NCI-H1694 (cell line): Measurements from ENCODE around the gene TRIO.

ENCODE experiments used
- DNase-seq: peaks from one replicate; lab custom pipeline; 2025; lab: John Stamatoyannopoulos, UW

TRIO gene

DNA sequence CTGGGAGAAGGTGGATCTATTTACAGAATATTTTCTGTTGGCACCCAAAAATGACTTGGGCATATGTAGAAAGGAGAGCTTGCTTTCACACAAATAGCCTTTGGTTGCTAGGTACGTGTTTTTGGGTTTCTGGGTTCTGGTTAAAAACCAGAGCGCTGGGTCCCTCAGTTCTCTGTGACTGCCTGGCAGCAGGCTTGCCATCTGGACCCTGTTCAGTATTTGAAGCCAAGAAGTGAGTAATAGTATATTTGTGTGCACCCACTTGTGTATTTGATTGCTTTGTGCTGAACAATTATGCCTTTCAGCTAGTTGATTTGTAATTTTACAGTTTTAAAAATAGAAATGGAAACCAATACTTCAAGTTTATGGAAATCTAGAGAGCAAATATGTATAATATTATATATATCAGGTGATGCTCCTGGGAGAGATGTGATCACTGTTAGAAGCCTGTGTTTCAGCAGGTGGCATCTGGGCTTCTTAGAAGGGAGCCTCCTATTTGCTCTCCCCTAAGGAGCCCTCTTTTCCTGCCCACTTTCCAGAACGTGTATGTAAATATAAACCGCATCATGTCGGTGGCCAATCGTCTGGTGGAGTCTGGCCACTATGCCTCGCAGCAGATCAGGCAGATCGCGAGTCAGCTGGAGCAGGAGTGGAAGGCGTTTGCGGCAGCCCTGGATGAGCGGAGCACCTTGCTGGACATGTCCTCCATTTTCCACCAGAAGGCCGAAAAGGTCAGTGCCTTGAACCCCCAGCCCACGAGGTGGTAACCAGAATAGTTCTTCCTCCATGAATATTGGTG lies 153.6 kb downstream of the TRIO start:
- peak; percentile 87 for DNase-seq

DNA sequence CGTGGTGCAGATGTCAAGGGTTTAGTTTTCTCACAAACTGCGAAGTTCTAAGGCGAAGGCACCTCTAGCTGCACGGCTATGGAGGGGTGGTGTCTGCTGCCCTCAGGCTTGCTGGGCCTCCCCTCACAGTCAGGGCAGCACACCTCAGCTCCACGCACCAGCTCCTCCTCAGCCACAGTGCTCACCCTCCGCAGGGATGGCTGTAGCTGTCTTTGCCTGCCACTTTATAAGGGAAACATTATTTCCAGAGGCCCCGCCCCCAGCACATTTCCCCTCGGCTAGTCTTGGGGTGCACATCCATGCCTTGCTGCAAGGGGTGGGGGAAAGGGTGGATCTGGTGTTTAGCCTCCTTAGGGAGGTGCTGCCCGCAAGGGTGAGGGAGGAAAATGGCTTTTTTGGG lies 154.6 kb downstream of the TRIO start:
- DNase-seq: no peak

DNA sequence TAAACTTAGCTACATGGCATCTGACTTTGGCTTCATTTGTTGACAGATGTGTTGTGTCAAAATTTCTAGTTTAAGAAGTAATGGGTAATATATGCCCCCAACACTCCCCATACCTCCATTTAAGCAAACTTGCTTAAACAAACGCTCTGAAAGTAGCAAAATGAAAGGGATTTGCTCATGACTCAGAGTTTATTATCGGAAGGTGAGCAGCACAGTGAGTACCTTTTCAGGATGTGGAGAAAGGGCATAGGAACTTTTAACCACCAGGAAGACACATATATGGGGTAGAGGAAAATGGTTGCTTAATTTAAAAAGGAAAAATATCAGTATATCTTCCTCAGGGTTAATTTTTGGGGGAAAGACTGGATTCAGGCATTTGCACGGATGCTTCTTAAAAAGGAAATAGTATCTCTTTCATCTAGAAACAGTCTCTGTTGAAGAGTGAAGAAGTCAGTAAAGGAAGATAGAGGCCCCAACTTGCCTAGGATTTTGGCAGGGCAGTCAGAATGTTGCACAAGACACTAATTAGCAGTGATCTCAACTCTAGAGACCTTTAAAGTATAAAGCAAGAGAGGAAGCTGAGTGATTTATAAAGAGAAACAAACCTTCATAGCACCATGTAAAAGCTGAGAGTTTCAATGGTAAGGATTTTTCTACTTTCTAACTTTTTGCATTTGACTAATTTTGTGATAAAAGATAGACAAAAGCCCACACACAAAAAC lies 155.1 kb downstream of the TRIO start:
- DNase-seq: no peak

DNA sequence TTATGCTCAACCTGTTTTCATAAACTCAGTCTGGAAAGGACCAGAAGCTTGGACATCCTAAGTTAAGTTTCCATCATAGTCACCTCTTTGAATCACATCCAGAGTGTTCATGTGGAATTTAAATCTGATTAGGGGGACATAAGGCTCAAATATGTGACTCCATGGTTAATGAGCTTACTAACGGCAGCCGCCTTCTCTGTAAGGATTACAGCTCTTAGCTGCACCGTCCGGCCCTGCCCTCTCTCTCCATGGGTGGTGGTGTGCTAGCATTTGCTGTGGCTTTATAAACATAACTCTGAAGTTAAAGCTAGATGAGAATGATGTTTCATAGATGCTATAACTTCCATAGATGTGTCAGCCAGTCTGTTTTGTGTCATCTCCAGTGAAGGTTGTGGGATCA lies 156.5 kb downstream of the TRIO start:
- DNase-seq: no peak

DNA sequence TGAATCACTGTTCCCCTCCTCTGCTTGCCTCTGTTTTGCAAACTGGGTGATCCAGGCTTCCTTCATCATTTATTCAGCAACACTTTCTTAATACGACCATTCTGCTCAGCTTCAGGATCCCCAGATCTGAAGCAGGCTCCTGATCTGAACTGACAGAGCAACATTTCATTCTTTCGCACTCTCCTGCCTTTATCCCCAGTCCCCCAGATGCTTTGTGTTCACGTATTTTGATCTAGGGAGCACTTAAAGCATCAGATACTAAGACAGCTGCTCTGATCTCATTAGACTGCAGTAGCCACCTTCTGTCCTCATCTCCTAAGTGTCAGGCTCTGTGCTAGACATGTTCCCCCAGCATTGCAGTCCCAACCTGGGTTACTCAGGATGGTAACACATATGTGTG lies 158.0 kb downstream of the TRIO start:
- DNase-seq: no peak

DNA sequence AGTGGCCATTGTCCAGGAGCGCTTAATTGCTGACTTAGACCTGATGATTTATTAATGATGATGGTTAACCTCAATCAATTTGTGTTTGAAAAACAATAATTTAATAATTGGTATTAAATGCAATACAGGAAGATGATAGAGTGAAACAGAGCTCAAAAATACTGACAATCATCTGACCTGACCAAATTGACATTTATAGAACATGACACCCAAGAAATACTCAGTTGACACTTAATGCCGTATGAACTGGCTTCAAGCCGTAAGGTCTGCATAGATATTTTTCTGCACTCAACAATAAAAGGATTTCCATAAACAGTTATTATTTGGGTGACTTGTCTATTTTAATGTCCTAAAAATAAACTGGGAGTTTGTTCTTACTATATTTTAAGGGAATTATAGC lies 159.2 kb downstream of the TRIO start:
- no peak for DNase-seq

DNA sequence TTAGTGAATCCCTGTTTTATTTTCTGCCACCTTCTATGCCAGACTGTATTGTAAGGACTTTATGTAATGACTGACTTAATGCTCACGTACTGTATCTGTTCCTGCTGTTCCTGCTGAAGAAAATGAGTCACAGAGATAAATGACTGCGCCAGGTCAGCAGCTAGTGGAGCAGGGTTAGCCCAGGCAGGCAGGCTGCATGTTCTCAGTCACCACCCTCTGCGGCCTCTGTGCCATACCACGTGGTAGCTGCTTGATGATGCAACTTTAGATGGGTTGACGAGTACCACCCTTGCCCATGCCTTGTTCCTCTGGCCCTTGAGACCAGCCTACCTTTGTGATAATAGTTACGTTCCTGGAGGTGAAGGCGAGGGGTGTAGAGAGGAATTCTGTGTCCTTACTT lies 161.9 kb downstream of the TRIO start:
- DNase-seq: no peak

DNA sequence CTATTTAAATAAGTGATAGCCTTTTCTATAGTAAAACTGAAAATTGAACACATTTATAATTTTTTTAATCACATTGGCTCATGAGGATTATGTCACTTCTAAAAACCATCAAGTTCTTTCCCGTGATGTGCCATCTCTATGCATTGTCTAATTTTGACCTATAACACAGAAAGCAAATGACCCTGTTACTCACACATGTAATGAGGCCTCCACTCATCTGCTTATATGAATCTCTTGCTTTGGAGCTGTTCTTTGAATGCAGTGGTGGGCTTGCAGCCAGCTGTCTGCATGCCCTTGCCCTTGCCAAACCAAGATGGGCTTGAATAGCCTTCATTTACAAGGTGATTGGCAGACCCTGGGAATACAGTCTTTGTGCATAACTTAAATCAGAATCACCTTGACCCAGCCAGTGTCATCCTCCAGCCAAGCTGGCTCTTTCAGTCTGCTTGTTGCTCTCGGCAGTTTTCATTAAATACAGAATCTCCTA lies 163.2 kb downstream of the TRIO start:
- DNase-seq: no peak

DNA sequence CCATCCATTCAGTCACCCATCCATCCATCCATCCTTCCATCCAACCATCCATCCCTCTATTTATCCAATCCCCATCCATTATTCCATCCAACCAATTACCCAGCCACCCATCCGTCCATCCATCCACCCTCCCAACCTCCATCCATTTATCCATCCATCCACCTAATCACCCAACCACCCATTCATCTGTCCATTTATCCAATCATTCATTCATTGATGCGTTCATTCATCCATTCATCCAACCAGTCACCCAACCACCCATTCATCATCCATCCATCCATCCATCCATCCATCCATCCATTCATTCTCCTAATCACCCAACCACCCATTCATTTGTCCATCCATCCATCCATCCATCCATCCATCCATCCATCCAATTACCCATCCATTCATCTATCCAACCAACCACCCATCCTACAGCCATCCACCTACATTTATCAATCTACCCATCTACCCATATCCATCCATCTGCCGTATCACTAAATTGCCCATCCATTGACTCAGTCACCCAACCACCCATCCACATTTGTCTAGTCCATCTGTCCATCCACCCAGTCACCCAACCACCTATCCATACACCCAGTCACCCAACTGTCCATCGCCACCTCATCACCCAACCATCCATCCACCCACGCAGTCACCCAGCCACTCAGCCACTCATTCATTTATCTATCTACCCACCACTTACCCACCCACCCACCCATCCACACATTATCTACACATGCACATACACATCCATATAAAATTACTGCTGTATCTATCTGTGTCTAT lies 165.4 kb downstream of the TRIO start:
- DNase-seq: no peak

DNA sequence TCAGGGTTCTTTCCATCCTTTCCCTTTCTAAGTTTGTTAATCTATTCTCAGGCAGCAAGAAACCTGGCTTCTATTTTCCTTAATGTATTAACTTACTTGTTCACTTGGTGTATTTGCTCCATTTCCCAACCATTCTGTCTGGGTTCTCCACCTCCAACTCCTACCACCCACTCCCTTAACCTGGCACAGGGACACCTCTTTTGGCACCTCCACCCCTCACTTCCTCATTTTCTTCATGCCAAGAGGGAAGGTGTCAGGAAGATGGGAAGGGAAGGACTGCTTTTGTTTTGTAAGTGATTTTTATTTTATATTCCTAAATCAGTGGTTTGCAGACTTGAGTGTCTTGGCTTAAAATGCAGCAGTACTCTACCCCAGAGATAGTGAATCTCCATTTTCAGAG lies 166.1 kb downstream of the TRIO start:
- no peak for DNase-seq

DNA sequence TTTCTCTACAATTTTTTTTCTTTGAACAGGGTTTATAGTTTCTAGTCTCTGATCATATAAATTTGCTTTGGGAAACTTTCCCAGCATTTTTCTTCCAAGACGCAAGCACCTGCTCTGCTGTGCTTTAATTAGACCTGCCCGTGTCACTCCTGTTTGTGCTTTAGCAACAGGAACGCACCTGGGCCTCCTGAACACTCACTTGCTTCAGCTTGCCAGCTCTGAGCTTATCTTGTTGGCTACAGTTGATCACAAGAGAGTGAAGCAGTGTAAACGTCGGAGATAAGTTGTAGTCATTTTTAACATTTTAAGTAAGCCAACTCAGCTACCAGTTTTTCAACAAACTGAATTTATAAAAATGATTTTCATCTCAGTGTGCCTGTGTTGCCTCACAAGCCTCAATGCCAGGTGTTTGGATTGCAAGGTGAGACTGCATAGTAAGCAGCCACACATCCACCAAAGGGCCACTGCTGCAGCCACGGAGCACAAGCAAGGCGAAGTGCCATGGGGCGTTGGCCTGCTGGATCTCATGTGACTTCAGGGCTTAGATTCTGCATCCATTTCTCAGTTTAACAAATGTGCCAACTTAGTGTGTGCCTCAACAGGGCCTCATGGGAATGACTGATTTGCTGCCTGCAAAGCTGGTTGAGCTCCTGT lies 166.9 kb downstream of the TRIO start:
- DNase-seq: no peak

DNA sequence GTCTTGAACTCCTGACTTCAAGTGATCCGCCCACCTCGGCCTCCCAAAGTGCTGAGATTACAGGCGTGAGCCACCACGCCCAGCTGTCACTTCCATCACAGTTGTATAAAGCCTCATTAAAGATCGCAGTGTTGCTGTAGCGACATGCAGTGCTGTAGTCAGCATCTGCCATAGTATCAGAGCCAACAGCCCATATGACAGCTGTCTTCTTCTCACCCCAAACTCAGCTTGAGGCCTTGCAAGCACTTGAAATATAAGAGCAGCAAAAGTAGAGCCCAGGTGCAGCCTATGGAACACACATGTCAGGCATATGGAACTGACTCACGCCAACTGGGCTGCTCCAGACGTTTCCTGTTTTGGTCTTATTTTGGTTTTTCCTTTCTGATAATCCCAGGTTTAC lies 167.8 kb downstream of the TRIO start:
- DNase-seq: peak; percentile 82

DNA sequence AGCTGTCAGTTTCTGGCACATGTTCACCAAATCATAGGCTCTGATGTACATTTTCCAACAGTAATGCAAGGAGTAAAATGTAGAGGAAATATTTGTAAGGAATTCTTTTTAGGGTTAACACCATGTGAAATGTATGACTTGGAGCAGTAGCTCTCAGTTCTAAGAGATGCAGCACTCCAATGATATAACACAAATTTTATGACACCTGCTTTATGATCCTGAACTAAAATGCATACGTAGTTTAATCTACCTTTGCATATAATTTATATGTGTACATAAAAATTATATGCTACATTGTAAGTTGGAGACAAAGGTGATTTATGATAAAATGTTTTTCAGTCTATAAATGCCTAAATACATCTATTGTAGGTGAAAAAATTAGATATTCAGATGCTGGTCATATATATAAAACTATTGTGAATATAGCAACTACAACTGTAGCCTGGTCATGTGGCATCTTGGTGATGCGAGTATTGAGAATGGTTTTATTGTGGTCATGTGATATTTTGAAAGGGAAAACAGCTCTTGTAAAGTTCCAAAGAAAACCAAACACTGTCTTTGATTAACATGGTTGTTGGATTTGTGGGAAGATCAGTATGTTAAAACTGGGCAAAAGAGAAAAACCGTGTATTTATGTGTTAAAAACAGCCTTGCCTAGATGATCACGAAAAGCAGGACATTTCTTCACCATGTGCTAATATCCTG lies 171.0 kb downstream of the TRIO start:
- DNase-seq: no peak

DNA sequence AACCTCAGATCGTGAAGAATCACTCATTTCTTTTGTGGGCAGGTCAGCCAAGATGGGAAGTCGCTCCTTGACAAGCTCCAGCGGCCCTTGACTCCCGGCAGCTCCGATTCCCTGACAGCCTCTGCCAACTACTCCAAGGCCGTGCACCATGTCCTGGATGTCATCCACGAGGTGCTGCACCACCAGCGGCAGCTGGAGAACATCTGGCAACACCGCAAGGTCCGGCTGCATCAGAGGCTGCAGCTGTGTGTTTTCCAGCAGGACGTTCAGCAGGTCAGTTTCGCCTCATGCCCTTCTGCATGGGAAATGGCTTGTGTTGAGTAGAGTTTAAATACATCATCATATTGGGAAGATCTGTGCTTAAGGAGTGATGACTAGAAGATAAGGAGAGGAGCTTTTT lies 173.3 kb downstream of the TRIO start:
- no peak for DNase-seq

DNA sequence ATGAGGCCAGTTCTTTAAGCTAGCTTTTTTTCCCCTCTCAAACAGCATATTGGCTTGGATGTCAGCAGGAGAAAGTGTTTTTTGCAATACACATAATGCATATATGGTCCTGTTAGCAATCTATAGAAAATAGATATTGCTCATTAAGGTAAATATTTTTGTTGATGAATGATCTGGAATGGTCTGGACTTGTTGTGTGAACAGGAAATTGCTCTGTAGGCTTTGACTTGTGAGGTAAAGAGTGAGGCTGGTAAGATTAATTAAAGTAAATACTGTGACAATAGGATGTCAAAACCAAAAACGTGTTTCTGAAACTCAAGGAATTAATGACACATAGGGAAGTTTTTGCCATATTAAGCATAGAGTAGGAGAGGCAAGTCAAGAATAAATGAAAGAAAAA lies 176.0 kb downstream of the TRIO start:
- DNase-seq: no peak

DNA sequence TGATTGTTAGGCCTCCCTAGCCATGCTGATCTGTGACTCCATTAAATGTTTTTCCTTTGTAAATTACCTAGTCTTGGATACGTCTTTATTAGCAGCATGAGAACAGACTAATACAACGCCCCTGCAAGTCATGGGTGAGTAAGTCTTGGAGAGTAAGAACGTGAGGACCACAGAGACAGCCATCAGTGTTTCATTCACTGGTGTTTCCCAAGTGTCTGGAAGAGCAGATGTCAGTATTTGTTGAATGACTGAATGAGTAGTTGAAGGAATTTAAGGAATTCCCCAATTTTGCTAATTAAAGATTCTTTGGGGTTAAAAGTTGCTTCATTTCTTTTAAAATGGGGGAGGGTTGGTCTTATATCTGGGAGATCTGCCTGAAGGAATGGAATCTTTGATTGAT lies 178.8 kb downstream of the TRIO start:
- no peak for DNase-seq

DNA sequence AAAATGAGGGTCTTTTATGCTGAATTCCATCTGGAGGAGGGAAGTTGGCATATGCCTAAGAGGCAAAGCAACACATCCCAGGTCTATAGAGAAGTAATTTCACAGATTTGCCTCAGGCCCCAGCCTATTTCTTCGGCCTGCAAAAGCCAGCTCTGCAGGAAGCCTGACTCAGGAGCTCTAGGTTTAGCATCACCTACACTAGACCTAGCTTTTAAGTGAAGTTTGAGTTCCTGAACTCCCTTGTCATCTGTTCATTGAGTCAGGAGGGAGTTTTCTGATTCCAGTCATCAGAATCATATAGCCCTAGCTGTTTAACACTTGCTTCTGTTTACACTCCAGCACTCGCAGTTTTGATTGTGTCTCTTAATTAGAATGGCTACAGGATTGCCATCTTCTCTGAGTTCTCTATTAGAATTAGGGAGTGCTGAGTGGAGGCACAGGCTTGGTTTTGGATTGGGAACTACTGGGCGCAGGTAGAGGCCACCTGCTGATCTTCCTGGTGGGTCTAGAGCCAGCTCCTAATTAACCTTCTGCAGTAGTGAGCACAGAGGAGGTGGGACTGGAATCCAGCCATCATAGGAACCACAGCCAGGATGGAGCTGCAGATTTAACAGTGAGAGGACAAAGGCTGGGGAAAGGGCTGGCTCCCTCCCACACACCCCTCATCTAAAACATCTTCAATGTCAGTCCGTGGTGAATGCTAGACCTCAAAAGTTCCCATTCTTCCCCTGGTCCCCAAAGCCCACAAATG lies 179.5 kb downstream of the TRIO start:
- peak; percentile 40 for DNase-seq

DNA sequence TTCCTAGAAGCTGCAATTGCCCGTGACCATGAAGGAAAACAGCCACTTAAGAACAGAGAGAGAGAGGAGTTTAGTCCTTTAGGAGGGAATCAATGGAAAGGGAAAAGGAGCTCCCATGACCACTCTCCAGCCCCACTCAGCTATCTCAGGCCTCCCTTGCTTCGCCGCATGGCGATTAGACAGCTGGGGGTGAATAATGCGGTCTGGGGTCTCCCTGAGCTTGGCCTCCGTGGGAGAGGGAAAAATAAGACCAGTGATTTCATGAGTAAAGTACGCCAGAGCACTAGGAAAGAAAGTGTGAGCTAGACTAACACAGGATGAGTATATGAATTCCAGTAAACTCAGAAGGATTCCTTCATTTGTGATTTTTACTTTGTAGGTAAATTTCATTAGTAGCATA lies 180.3 kb downstream of the TRIO start:
- no peak for DNase-seq

DNA sequence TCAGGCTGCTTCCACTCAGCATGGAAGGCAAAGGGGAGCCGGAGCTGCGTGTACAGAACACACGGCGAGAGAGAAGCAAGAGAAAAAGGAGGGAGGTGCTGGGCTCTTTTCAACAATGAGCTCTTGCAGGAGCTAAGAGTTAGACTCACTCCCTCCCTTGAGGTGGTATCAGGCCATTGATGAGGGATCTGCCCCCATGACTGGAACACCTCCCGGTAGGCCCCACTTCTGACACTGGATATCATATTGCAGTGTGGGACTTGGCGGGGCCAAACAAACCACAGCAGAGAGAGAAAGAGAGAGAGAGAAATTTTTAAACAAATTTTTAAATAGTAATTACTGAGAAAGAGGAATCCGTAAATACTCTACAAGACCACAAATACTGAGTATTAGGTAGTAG lies 182.2 kb downstream of the TRIO start:
- no peak for DNase-seq

DNA sequence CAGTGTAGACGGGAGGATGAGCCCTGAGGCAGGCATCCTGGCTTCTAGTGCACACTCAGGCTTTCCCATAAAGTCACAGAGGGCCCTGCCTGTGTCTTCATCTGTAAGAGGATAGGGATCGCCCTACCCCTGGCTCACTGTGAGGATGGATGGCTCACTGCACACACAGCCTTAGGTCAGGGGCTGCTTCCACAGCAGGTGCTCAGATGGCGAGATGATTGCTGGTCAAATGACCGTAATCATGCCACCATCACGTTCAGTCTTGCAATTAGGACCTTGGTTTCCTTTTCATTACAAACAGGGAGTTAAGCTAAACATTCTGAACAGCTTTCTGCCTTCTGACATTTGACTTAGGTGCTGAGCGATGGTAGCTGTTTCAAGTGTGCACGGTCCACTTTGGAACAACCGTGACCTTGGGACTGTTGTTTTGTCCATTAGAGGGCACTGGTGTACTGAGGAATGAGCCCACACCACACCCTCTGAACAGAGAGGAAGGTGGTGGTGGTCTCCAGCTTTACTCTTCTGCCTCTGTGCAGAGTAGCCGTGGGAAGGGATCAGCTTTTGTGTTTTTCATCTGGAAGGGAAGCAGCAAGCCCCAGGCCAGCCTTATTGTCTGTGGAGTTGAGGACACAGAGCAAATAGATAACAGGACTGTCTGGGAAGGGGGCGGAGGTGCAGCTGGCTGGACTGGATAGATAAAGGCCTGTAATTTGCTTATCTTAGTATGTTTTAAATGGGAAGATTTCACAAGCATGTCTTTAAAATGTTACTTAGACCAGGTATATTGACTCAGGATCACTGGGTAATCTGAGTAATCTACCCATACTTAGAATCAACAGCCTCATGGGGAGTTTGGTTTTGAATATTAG lies 183.1 kb downstream of the TRIO start:
- no peak for DNase-seq
